GM18861 (cell line): ENCODE results near the gene FIBP.

Experiments
- ATAC-seq: cut with Tn5 transposase; IDR thresholded peaks from one replicate; pipeline ENCODE4 v1.9.1; 2021; ENCODE audit not compliant: unreplicated experiment

The FIBP gene

DNA sequence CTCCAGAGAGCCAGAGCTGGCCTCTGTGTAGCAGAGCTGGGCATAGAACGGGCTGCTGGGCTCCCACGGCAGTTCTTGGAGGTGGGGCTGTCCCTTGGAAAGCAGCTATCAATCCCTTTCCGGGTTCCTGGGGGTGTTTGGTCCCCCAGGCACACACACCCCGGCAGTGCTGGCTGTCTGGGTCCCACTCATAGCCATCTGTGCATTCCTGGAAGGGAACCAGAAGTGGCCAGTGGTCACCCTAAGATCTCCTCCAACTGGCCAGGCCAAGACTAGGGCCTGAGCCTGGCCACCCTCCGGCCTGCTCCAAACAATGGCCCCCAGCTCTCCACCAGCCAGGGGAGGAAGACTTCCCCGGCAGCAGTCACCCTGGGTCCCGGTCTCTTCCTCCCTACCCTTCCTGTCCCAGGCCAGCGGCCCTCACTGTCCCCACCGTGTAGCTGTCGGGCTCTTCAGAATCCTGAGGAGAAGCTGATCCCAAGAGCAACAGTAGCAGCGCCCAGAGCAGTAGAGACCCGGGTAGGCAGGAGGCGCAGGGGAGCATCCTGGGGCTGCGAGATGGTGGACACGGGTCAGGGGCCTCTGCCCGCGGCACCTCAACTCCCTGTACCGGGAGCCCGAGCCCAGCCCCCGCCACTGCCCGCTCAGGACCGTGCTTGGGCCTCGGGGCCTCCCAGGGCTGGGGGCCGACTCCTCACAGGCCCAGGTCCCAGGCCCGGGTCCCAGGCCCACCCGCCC lies 16.3 kb downstream of the FIBP start:
- ATAC-seq: no peak

DNA sequence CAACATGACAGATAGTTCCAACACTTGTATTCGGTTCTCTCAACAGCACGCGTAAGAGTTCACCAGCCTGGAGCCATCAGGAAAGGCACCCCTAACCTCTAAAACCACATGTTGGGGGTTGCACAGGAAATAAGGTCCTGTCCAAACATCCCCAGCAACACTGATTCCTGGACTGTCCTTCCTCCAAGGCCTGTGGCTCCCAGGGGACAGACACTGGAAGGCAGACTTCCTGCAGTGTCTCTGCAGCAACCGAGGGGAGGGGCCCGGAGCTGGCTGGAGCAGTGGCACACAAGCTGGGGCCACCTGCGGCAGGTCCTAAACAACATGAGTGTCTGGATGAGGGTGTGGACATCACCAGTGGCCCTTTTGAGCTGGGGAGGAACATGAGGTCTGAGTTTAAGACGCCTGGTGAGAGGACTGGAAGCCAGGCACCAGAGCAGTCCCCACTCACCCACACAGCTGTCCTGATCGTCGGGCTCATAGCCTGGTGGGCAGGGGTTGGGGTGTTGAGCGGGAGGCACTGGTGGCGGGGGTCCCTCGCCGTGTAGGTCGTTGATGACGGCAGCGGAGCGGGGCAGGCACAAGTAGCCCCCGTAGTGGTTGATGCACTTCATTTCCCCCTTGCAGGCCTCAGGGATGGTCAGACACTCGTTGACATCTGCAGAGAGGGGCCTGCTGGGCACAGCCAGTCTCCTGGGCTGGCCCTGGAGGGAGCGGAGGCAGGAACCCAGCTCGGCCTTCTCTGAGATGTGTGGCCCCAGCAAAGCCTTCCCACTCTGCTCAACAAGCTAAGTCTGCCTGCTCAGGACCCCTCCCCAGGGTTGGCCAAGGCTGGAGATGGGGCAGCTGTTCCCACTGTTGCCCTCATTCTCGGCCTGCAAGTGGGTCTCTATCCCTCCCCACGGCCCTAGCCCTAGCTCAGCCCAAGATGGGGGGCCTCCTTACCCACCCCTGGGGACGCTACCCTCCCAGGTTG lies 17.3 kb downstream of the FIBP start:
- no peak for ATAC-seq

DNA sequence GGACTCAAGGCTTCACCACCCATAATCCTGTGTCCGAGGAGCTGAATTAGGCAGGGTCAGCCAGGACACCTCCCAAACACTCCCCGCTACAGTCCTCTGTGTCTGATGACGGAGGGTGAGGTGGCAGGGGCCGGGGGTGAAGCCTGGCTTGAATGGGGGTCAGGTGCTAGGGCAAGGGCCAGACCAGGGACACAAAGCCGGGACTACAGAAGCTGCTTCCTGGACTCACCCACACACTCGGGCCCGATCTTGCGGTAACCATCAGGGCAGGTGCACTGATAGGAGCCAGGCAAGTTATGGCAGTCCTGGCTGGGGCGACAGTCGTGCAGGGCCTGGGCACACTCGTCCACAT lies 18.0 kb downstream of the FIBP start:
- no peak for ATAC-seq

DNA sequence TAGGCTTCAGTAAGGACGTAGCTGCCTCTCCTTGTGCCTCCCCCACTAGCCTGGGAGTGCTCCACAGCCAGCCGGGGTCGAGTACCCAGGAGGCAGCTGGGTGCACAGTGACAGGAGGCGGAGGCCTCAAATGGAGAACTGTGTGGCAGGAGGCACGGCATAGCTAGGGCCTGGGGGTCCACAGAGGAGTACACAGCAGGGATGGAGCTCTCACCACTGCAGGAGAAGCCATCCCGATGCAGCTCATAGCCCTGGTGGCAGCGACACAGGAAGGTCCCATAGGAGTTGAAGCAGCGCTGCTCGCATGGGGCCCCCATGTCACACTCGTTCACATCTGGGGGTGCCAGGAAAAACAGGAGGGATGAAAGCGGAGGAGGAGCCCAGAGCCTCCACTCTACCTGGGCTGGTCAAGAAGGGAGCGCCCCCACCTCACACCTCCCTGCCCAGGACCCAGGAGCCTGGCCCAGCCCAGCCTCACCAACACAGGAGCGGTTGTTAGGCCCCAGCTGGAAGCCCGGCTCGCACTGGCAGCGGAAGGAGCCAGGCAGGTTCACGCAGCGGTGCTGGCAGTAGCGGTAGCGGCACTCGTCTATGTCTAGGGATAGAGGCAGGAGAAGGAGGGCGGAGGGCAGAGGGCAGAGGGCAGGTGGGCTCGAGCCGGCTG lies 18.5 kb downstream of the FIBP start:
- ATAC-seq: no peak

DNA sequence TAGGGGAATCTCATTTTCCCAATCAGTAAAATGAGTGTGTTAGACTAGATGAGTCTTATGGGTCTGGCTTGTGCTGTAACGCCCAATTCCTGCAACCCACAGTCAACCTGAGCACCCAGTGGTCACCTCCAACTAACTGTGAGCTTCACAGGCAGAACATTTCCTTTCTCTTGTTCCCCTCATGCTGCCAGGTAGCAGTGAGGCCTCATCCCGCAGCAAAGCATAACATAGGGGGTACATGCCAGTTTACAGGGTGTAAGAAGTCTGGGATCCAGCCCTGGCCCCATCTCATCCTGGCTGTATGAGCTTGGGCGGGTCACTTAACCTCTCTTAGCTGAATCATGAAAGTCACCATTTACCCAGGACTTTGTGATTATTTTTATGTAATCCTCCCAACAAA lies 19.4 kb downstream of the FIBP start:
- no peak for ATAC-seq

DNA sequence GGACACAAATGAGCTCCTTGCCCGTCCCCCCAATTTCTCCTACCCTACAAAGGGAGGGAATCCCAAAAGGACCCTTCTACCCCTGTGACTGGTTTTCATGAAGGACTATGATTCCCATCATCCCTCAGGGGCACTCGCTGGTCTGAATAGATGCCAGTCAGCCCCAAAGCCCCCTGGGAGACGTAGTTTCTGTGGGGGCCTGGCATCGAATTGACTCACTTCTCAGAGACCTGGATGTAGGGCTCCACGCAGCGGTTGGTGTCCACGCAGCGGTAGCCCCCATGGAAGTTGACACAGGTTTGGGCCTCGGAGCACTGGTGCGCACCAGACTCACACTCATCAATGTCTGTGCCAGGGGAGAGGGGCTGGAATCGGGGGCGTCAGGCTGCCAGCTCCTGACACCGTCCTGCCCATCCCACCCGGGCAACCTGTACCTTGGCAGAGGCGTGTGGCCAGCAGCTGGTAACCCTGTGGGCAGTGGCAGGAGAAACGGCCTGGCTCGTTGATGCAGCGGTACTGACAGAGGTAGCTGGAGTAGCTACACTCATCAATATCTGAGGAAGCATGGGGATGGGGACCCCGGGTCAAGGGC lies 20.1 kb downstream of the FIBP start:
- no peak for ATAC-seq

DNA sequence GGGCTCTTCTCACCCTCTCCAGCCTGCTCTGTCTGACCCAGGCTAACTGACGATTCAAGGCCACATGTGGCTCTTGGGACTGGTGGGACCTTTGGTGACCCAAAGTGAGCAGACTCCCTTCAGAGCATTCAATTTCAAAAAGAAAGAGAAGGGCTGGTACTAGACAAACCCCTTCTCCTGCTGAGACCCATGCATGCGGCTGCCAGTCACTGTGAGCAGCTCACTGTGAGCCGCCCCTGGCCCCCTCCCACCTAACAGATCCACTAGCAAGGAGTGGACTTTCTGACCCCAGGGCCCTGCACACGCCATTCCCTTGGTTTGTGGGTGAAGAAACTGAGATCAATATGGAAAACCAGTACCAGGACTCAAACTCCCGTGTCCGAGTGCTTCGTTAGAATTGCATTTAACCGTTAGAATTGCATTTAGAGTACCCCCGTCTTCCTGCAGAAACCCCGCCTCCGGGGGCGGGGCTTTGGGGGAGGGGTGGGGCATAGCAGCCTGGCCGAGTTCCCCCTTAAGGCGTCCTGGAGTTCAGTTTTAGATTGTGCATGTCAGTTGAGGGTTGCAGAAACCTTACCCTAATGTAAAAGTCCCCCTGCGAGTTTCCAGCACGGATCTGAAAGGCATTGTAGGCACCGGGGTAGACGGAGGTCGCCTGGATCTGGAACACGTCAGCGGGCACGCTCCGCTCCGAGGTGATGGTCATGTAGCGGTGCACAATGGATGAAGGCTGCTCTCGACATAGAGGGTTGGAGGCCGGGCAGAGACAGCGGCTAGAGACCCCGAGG lies 20.8 kb downstream of the FIBP start:
- no peak for ATAC-seq

DNA sequence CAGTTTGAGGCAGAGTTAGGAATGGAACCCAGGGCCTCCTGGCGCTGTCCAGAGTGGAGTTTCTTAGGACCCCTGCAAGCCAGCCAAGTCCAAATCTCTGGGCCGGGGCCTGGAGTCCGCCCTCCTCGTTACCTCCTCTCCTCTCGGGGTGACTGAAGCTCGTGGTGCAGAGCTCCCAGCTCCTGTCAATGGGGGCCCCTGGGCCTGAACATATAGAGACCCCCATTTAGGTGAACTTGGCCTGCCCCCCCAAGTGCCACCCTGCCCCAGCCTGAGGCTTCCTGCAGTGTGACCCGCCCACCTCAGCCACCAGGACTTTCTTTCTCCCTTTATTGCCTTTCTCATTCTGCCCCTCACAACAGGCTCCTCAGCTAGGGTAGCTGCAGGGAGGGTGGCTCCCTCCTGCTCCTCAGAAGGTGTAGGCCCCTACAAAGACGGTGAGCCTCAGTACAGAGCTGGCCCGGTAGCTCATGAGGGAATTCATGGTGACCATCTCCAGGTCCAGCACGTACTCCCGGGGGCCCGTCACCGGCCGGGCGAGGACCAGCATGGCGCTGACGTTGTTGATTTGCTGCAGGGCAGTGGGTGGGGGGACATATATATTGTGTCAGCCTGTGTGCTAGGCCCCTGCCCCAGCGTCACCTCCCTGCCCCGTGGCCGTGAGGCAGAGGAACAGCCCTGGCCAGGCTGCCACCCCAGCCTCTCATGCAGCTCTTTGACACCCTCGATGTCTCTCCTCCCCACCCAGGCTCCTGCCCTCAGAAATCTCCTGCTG lies 21.6 kb downstream of the FIBP start:
- no peak for ATAC-seq

DNA sequence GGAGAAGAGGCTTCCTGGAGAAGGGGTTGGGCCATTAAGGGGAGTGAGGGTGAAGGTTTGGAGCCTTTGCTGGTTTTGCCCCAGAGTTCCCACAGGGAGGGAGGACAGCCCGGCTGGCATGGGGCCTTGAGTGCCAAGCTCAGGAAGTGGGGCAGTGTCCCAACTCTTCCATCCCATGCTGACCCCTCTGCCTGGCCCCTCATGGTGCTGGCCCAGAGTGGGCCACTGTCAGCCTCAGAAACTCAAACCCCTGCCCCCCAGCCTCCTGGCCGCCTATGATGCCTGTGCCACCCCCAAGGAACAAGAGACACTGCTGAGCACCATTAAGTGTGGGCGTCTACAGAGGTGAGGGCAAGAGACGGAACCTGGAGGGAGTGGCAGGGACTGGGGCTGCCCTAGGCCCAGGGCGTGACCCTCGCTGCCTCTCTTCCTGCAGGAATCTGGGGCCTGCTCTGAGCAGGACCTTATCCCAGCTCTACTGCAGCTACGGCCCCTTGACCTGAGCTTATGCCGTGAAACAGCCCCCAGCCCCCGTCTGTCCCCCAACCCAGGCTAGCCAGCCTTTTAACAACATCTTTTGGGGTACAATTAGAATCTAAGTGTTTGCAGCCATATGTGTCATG lies 22.6 kb downstream of the FIBP start:
- ATAC-seq: no peak

DNA sequence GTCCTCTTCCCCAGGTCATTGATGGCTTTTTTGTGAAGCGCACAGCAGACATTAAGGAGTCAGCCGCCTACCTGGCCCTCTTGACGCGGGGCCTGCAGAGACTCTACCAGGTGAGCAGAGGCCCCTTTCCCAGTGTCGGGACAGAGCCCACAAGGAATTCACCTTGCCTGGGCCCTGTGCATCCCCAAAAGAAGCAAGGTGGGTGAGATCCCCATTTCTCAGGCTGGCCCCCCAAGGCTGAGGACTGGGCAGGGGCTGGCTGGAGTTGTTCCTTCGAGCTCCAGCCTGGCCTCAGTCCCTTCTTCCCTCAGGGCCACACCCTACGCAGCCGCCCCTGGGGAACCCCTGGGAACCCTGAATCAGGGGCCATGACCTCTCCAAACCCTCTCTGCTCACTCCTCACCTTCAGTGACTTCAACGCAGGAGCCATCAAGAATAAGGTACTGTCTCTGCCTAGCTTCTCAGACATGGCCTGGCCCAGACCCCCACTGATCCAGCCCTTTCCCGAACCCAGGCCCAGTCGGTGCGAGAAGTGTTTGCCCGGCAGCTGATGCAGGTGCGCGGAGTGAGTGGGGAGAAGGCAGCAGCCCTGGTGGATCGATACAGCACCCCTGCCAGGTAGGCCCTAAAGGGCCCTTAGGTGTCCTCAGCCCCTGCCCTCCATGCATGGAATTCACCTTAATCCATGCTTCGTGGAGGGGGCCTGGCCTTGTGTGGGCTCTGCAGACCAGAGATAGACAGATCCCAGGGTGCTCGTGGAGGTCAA lies 23.4 kb downstream of the FIBP start:
- ATAC-seq: no peak

DNA sequence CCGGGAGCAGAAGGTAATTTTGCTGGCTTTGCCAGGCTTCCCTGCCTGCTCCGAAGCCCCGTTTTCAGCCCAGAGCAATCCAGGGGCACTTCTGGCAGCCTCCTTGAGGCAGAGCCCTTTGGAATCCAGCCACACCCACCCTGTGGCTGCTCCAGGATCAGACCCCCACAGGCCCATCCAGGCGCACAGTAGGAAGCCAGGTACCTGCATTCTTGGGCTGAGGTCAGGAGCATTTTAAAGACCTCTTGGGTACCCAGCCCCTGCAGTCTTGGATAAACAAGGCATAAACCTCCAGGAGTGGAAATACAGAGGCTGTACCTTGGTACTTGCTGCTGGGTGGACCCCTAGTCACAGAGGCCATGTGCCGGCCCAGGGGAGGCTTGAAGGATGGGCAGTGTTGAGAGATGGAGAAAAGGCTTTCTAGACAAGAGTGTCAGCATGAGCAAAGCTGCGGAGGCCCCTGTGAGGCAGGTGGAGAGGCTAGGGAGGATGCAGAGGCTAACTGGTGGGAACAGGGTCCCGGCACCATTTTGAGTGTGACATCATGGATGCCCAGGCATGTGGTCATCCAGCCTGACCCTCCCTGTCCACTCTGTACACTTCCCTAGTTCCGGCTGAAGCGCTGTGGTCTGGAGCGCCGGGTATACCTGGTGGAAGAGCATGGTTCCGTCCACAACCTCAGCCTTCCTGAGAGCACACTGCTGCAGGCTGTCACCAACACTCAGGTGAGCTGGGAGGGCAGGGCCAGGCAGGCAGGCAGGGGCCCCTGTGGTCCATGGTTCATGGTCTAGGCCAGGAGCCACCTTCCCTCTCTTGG lies 24.2 kb downstream of the FIBP start:
- no peak for ATAC-seq

DNA sequence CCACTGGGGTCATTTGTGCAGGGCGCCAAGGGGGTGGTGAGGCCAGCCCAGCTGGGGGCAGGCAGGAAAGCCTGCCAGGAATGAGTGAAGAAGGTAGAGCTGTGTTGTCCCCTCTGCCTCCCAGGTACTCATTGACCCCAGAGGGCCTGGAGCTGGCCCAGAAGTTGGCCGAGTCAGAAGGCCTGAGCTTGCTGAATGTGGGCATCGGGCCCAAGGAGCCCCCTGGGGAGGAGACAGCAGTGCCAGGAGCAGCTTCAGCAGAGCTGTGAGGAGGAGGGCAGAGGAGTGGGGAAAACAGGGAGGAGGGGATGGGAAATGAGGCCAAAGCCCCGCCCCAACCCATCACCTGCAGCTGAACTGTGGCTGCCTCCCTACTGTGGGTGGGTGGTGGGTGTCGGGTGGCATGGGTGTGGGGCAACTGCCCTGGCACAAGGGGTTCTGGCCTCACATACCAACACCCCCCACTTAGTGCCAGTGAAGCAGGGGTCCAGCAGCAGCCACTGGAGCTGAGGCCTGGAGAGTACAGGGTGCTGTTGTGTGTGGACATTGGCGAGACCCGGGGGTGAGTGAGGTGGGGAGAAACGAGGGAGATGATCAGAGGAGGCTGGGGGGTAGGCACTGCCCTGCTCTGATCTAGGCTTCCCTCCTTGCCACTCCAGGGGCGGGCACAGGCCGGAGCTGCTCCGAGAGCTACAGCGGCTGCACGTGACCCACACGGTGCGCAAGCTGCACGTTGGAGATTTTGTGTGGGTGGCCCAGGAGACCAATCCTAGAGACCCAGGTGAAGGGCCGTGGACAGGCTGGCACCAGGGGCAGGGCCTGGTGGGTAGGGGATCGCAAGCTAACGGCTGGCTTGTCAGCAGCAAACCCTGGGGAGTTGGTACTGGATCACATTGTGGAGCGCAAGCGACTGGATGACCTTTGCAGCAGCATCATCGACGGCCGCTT lies 25.1 kb downstream of the FIBP start:
- no peak for ATAC-seq

DNA sequence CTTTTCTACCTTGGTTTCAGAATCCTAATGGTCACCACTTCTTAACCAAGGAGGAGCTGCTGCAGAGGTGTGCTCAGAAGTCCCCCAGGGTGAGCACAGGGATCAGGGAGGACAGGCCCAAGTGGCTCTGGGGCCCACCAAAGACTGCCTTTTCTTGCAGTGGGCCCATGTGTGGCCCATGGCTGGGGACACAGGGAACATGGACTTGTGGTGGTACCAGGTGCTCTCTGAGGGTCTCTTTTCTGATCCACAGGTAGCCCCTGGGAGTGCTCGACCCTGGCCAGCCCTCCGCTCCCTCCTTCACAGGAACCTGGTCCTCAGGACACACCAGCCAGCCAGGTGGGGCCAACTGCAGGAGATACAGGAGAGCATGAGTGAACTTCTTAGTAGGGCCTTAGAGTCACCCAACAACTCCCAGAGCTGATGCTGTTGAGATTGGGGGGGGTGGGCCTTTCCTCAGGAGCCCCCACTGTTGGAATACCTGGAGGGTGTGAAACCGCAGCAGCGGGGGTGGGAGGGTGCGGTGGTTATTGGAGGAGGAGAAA lies 26.0 kb downstream of the FIBP start:
- ATAC-seq: no peak

DNA sequence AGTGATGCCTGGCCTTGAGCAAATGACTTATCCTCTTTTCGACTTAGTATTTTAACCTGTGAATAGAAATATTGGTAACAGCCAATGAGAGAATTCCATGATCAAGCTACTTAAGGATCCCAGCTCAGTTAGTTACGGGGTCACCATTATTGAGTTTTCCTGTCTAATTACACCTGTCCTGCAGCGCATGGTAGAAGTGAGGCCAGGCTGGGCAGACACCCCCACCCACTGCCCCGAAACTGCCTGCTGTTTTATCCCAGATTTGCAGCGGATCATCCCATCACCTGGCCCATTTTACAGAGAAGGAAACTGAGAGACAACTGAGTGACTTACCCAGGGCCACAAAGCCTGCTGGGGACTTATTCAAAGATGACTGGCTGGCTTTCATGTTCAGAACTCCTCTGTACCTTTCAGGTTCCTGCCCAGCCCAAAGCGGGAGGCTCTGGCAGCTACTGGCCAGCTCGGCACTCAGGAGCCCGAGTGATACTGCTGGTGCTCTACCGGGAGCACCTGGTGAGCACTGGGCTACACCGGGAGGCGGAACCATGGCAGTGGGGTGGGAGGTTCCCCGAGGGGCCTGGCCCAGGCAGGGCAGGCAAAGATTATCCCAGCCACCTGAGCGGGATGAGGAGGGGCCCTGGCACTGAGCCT lies 26.6 kb downstream of the FIBP start:
- no peak for ATAC-seq

DNA sequence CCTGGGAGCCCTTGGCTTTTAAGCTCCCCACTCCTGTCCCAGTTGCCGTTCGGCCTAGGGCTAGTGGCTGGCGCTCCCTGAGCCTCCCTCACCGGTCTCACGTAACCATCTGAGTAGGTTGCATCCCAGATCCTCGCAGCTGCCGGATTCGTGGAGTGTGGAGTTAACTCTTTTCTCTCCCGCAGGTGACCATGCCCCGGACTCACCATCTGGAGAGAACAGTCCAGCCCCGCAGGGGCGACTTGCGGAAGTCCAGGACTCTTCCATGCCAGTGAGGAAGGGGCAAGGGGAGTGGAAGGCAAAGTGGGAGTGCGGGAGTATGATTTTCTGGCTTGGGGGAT lies 27.1 kb downstream of the FIBP start:
- no peak for ATAC-seq
